Right renal cortex interstitium (tissue), 3 donors: ENCODE measurements around the gene KCNT2. TPM values are rescaled to one million over a fixed set of nuclear protein-coding genes. Genes with fewer than 3 reads are reported as not detected.
"Not testable (repeated sequence)": the region's sequence is repeated elsewhere in the genome, so short reads cannot be mapped to it uniquely, and the experiment has no call there.

Source experiments
- DNase-seq, 3 donors: peaks; one replicate each; pipeline ENCODE4 v3.0.0-alpha.2; 2013; ENCODE audit warnings: low read depth in 3 of 3, low spot score in 2 of 3
- polyA plus RNA-seq, 3 donors: library from polyadenylated mRNA; unstranded; fragments of 120-200 nt; gene quantifications; one replicate each; pipeline ENCODE4 v1.2.1, GENCODE V29; 2013; ENCODE audit not compliant: insufficient read length in 3 of 3

The KCNT2 gene
- polyA plus RNA-seq, 3 donors: 8.4 to 10.5 (median 10.0) TPM

DNA sequence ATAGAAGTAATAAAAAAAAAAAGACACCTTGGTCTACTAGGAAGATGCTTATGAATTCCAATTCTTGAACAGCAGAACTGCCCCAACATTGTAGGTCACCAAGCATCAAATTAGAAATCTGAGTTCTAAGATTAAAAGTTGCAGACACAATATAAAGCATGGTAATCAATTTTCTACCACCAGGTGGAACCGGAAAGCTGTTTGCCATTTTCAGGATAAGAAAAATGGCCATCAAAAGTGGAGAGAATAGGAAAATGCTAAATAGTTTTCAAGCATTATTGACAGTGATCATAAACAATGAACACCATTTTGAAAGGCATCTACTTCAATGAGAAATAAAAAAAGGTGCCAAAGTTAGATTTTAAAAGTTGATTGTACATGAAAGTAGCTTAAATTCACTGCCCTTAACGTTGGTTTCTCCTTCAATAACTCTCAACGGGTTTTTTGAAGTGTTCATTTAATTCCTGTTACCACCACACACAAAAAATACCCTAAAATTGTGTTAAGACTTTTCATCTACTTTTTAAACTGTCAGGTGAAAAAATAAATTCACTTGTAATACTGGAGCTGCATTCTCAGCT lies 252.9 kb downstream of the KCNT2 start:
- no peak for DNase-seq

DNA sequence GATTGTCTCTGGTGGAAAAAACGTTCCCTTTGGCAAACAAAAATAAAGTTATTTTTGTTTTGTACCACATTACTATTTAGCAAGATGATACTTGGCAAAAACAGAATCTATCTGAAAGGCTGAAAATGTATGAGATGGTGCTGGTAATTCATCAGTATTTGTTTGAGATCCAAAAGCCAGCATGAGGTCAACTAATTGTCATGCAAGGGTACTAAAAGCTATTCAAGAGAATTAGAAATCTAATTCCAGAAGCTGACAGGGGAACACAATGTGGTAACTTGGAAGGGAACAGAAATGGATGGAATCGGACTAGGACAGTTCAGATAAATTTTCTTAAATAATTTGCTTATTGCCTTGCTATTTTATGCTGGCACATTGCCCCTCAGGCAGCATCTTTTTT lies 263.8 kb downstream of the KCNT2 start:
- no peak for DNase-seq

- DNase-seq: no peak
Observed at GRCh38 chr1:196324345-196324744, 283.9 kb downstream of the KCNT2 start.

- no peak for DNase-seq
Observed at GRCh38 chr1:196323869-196324268, 284.4 kb downstream of the KCNT2 start.

DNA sequence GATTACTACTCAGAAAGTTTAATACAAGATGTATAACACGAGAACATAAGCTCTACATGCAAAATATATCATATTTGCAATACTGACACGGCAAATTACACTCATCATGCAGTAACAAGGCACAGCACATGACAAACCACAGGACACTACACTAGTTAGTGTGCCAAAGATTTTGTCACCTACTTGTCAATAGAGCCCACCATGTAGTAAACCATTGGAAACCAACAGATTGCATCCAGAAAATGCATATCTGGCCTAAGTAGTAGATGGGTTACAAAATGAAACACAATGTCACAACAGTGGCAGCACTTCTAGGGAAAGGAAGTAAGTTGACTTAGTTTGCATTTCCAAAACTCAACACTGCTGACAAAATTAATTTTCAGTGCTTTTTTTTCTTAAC lies 288.9 kb downstream of the KCNT2 start:
- DNase-seq: no peak

DNA sequence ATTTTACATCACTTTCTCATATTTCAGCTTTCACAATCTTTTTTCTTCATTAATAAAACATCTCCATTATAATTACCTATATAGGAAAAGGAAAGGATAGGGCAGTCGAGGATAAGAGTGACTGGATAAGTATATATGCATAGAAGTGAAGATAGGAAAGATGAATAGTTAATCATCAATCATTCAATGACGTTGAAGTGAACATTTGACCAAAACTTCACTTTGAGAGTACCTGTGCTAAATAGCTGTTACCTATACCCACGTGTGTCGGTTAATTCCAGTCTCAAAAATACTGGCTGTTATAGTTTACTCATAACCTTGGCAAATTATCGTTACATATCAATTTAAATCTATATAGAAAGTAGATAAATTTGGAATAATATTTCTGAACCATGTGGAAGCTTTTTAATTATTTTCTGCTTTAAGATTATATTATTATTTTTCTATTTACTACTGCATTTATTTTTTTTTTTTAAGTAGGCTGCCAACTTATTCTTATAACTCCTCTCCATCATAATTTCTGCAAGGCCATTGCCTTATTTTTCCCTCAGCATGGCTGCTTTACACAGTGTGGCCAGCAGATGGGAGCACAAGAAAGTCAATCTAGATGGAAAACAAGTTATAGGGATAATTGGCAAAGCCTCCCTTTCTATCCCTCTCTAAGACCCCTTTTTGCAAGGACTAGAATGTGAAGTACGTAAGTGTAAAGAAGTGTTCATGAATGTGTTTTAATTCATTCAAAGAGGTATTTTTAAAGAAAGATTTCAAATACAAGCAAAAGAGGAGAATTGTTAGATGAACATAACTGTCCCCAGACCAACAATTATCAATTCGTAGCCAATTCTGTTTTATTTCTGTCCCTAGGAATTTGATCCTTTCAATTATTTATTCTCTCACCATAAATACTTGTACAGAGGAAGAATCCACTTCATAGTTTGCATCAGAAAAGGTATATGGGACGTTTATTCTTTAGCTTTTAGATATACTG lies 290.4 kb downstream of the KCNT2 start:
- no peak for DNase-seq

DNA sequence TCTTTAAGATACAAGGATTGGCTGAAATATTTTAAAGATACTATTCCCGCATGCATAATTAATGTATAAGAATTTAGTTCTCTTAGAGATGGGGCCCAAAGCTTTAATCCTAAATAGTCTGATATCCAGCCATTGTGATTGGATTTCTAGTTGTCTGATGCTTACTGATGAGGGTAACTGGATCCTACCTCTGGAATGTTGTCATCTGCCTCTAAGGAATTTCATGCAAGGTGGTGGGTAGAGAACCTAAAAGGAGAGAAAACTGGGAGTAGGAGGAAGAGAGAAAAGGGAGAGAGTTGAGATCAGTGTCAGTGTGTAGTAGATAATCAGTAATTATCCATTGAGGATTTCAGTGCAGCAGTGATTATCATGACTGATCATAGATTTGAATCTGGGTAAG lies 295.5 kb downstream of the KCNT2 start:
- no peak for DNase-seq

GRCh38 chr1:196309386-196309785 lies 298.9 kb downstream of the KCNT2 start:
- DNase-seq: no peak

DNA sequence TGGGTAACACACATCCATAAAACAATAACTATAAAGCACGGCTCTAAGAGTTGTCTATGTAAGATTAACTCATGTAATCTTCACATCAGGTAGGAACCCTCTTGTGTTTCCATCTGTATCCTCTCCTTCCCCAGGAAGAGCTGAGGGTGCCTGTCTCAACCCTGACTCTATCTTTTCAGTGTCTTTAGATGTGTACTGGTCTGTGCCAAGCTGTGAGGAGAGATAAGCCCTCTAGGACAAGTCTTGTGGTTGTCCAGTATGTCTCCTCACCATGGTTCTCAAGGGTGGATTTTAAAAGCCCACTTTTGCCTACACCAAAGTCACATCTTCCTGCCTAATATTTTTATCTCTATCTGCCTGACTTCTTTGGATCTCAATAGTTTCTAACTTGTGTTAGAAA lies 300.1 kb downstream of the KCNT2 start:
- no peak for DNase-seq

DNA sequence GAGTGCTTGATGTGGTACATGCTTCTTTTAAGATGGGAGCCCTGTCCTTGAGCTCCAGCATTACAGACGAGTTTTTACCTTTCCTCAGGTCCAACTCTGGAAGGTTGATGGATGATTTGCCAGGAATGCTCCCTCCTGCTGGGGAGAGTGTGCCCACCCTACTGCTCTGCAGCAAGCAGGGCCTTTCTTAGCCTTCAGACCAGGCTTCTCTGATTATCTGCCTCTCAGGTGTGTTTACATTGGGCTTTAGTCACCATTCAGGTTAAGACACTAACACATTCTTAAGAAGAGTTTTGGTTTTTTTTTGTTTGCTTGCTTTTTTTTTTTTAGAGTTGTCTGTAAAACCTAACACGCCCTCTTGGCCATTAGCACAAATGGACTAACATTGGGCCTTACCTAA lies 301.8 kb downstream of the KCNT2 start:
- DNase-seq: no peak

GRCh38 chr1:196305216-196305615 lies 303.0 kb downstream of the KCNT2 start:
- DNase-seq: no peak

DNA sequence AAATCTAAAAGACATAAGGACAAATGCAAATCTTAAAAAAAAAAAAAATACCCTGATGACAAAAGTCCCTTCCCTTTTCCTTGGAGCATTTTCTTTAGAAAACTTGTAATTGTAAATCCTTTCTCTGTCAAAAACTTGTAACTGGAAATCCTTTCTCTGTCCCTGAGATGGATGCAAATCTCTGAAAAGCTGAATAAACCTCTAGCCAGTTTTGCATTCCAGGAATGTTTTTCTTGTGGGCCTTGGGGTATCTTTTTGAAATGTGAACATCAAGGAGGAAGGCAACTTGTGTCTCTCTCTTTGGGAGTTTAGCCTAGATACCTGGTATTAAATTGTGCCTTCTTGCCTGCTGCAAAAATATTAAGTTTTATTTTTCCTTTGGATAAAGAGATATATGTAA lies 305.3 kb downstream of the KCNT2 start:
- no peak for DNase-seq

DNA sequence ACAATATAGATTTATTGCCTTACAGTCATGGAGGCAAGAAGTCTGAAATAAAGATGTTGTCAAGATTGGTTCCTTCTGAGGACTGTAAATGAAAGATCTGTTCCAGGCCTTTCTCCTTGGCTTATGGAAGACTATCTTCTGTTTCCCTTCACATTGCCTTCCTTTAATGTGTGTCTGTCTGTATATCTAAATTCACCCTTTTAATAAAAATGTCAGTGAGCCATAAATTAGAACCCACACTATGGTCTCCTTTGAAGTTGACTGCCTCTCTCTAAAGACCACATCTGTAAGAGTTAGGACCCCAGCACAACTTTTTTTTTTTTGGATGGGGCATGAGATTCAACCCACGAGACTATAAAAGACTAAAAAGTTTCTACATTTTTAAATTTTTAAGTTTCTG lies 305.8 kb downstream of the KCNT2 start:
- no peak for DNase-seq

DNA sequence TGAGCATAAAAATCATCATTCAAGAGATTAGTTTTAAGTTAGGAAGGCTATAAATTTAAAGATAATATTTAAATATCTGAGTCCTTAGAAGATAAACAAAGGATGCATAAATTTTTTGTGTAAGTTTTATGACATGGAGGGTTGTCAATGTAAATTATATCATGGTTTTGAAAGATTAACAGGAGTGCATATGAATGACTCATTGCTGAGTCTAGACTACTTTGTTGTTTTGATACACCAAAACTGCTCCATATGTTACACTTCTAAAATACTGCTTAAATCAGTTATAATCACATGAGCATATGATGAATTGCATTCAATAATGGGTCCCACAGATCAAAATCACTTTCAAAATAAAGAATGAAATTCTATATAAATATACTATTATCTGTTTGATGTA lies 312.5 kb downstream of the KCNT2 start:
- no peak for DNase-seq

- DNase-seq: no peak
Observed at GRCh38 chr1:196278816-196279215, 329.4 kb downstream of the KCNT2 start.

DNA sequence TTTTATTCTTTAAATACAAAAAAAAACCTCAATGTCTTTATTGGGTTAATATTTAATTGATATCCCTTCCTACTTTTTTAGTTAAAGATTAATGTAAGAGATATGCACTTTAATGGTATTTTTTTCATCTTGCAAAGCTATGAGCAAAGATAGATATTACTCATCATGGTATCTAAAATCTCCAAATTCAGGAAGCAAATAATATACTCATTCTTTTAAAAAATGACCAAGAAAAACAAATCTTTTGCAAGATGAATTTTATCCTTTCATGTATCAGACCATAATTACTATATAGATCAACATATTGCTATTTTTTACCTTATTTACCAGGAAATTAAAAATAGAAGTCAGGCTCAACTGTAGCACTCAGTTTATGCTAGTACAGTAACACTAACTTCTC lies 330.4 kb downstream of the KCNT2 start:
- DNase-seq: no peak

- no peak for DNase-seq
Observed at GRCh38 chr1:196271212-196271947, 336.9 kb downstream of the KCNT2 start.

GRCh38 chr1:196263086-196263485 lies 345.2 kb downstream of the KCNT2 start:
- DNase-seq: not testable (repeated sequence)

DNA sequence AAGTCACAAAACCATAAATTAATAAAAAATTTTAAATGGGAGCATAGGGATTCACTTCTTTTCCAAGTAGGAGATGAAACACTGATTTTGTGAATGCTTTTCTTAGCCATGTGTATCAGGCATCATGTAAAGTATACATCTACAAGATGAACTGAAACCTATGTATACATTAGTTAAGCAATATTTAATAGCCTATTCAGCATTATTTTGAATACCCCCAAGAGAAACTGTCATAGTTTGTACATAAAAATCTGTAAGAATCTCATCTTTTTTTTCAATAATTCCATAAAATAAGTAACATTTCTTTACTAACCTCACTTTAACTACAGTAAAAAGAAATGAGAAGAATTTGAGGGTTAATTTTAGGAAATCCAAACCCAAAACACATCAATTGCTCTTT lies 348.0 kb downstream of the KCNT2 start:
- no peak for DNase-seq

DNA sequence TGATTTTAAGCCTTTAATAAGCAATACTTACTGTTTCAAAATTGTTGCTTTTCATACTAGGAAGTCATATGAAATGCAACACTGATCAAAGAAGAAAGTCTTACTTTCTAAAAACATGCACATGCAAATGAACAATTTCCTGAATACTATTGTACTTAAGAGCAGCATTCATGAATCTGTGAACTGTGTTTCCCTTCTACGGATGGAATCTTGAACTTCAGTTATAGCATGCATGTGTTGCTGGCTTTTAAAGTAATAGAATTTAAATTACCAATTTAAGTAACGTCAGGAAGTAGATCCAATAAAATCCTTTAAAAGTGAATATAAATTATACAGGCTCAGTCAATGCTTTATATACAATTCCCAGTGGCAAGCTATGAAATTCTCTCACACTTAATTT lies 348.9 kb downstream of the KCNT2 start:
- no peak for DNase-seq

GRCh38 chr1:196255762-196256161 lies 352.5 kb downstream of the KCNT2 start:
- no peak for DNase-seq

DNA sequence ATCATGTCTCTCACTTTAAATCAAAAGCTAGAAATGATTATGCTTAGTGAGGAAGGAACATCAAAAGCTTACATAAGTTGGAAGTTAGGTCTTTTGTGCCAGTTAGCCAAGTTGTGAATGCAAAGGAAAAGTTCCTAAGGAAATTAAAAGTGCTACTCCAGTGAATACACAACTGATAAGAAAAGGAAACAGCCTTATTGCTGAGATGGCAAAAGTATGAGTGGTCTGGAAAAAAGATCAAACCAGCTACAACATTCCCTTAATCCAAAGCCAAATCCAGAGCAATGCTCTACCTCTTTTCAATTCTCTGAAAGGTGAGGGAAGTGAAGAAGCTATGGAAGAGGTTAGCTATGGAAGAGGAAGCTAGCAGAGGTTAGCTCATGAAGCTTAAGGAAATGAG lies 378.7 kb downstream of the KCNT2 start:
- DNase-seq: no peak
